Measurements from ENCODE around the gene PIEZO1. TPM values are rescaled to one million over a fixed set of nuclear protein-coding genes. Genes with fewer than 3 reads are reported as not detected.

Gene PIEZO1
- total and polyA plus RNA-seq, 9 of the 15 experiments (the other 6 are each of a cell fraction or from before 2014, with no cell fraction given): 3.6 to 432 (median 131) TPM

DNA sequence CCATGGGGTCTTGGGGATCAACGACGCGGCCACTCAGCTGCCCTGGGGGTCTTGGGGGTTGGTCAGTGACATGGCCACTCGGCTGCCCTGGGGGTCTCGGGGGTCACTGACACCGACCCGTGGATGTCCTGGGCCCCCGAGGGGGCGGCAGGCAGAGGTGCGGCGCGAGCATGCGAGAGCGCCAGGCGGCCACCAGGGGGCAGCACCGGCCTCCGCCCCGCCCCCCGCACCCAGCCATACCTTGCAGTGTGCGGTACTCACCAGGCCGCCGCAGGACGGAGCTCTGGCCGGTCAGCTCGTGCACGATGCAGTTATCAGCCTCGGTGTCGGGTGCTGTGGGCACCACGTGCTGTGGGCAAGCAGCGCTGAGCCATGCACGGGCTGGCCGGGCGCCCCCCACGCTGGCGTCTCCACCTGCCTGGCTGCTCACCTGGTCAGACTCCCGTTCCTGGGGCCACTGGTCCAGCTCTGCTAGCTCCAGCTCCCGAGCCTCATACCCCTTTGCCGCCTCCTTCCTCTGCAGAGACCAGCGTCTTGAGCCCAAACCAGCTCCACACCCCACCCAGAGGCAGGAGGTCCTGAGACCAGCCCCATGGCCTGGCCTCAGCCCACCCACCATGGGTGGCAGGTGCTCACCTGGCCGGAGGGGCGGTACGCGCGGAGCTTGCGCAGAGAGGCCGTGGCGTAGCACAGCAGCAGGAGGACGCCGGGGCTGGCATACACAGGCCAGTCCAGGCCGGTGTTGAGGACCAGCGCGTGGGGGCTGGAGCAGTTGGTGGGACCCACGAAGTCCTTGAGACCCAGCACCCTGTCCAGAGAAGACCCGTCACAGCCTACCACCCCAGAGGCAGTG lies 47.5 kb downstream of the PIEZO1 start (continued):
- TF ChIP-seq STAT6 (CRISPR knock-in tag; IDR thresholded peaks at IDR 0.05) (no peak), KLF1 (tag; IDR thresholded peaks at IDR 0.05) (no peak), ARID2 (IDR thresholded peaks at IDR 0.05) (no peak; the same call in 1 of the 2 replicates), ZNF41 (CRISPR knock-in tag; conservative IDR thresholded peaks at IDR 0.05) (0 out of 2 replicates have a peak, but pooled peaks have one; percentile 11), ZNF263 (CRISPR knock-in tag; IDR thresholded peaks at IDR 0.05; ENCODE audit: borderline replicate concordance) (peak; percentile 76; the same call in 1 of the 2 replicates), SMARCE1 (IDR thresholded peaks at IDR 0.05) (no peak), JUND (IDR thresholded peaks at IDR 0.05; ENCODE audit: borderline replicate concordance, low read depth, low read length) (peak; percentile 60), JUND (tag; IDR thresholded peaks at IDR 0.05; ENCODE audit: borderline replicate concordance, low read depth, low read length) (peak; percentile 22; the same call in 1 of the 3 replicates), TAF1 (IDR thresholded peaks at IDR 0.05; ENCODE audit: control insufficient read depth, extremely low read depth, insufficient read depth, low read length, severe bottlenecking) (no peak), KDM1A (IDR thresholded peaks at IDR 0.05) (no peak), NRF1 (conservative IDR thresholded peaks at IDR 0.05 in 1 of 2, IDR thresholded peaks at IDR 0.05 in 1 of 2) (peak in 1 of 2 experiments; percentile 43; a peak in 2 of 4 replicates), USF1 (CRISPR knock-in tag; IDR thresholded peaks at IDR 0.05) (peak; percentile 81), TAL1 (IDR thresholded peaks at IDR 0.05) (no peak), CCAR2 (IDR thresholded peaks at IDR 0.05; ENCODE audit: low read depth, low read length) (no peak)
- TF ChIP-seq, protein P1, sequence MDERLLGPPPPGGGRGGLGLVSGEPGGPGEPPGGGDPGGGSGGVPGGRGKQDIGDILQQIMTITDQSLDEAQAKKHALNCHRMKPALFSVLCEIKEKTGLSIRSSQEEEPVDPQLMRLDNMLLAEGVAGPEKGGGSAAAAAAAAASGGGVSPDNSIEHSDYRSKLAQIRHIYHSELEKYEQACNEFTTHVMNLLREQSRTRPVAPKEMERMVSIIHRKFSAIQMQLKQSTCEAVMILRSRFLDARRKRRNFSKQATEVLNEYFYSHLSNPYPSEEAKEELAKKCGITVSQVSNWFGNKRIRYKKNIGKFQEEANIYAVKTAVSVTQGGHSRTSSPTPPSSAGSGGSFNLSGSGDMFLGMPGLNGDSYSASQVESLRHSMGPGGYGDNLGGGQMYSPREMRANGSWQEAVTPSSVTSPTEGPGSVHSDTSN (CRISPR knock-in tag; IDR thresholded peaks at IDR 0.05; ENCODE audit: low read depth): no peak
- TF ChIP-seq, protein P1 (tag; conservative IDR thresholded peaks at IDR 0.05; ENCODE audit: low read depth): no peak
- TF ChIP-seq, protein P2, sequence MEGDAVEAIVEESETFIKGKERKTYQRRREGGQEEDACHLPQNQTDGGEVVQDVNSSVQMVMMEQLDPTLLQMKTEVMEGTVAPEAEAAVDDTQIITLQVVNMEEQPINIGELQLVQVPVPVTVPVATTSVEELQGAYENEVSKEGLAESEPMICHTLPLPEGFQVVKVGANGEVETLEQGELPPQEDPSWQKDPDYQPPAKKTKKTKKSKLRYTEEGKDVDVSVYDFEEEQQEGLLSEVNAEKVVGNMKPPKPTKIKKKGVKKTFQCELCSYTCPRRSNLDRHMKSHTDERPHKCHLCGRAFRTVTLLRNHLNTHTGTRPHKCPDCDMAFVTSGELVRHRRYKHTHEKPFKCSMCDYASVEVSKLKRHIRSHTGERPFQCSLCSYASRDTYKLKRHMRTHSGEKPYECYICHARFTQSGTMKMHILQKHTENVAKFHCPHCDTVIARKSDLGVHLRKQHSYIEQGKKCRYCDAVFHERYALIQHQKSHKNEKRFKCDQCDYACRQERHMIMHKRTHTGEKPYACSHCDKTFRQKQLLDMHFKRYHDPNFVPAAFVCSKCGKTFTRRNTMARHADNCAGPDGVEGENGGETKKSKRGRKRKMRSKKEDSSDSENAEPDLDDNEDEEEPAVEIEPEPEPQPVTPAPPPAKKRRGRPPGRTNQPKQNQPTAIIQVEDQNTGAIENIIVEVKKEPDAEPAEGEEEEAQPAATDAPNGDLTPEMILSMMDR (IDR thresholded peaks at IDR 0.05 in 2 of 3, conservative IDR thresholded peaks at IDR 0.05 in 1 of 3; ENCODE audit: insufficient read depth in 2 of 3, low read depth in 1 of 3, low read length in 3 of 3): peak; percentile 97 to 99 (median 99)
- TF ChIP-seq, protein P3, sequence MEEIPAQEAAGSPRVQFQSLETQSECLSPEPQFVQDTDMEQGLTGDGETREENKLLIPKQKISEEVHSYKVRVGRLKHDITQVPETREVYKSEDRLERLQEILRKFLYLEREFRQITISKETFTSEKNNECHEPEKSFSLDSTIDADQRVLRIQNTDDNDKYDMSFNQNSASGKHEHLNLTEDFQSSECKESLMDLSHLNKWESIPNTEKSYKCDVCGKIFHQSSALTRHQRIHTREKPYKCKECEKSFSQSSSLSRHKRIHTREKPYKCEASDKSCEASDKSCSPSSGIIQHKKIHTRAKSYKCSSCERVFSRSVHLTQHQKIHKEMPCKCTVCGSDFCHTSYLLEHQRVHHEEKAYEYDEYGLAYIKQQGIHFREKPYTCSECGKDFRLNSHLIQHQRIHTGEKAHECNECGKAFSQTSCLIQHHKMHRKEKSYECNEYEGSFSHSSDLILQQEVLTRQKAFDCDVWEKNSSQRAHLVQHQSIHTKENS (CRISPR knock-in tag; IDR thresholded peaks at IDR 0.05): no peak
